Measurements from ENCODE around the gene MRFAP1.
"Not testable (repeated sequence)": the region's sequence is repeated elsewhere in the genome, so short reads cannot be mapped to it uniquely, and the experiment has no call there.

Gene MRFAP1

DNA sequence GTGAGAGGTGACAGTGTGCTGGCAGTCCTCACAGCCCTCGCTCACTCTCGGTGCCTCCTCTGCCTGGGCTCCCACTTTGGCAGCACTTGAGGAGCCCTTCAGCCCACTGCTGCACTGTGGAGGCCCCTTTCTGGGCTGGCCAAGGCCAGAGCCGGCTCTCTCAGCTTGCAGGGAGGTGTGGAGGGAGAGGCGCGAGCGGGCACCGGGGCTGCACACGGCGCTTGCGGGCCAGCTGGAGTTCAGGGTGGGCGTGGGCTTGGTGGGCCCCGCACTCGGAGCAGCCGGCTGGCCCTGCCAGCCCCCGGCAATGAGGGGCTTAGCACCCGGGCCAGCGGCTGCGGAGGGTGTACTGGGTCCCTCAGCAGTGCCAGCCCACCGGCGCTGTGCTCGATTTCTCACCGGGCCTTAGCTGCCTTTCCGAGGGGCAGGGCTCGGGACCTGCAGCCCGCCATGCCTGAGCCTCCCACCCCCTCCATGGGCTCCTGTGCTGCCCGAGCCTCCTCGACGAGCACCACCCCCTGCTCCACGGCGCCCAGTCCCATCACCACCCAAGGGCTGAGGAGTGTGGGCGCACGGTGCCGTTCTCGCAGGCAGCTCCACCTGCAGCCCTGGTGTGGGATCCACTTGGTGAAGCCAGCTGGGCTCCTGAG is 32.2 kb downstream of the MRFAP1 start:
- not testable (repeated sequence) for DNase-seq

GRCh38 chr4:6673191-6673659 is 32.7 kb downstream of the MRFAP1 start:
- not testable (repeated sequence) for DNase-seq

DNA sequence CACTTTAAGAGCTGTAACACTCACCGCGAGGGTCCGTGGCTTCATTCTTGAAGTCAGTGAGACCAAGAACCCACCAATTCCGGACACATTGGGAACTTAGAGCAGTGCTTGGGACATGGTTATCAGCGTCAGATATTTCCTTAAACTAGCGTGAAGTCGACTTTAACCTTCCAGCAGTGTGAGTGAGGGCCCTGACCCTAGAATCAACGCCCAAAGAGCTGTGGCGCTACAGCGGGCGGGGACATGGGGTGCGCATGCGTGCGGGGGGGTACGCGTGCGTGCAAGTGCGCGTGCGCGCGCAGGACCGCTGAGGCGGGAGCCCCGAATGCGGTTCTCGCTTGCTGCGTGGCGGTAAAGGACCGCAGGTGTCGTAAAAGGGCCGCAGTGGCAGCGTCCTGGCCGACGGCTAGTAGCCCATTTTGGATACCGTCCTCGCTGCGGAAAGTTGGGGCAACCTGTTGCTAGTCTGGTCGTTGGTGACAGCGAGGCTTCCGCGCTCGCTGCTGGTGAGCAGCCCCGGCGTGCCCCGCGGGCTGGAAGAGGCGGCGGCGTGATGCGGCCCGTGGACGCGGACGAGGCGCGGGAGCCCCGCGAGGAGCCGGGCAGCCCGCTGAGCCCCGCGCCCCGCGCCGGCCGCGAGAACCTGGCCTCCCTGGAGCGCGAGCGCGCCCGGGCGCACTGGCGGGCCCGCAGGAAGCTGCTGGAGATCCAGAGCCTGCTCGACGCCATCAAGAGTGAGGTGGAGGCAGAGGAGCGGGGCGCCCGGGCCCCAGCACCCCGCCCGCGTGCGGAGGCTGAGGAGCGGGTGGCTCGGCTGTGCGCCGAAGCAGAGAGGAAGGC is 33.4 kb downstream of the MRFAP1 start:
- DNase-seq, result peak; percentile 95

GRCh38 chr4:6674500-6675149 is 34.1 kb downstream of the MRFAP1 start:
- DNase-seq, result no peak

- no peak for DNase-seq
These were observed 36.5 kb downstream of the MRFAP1 start for GRCh38 chr4:6676722-6677558.

DNA sequence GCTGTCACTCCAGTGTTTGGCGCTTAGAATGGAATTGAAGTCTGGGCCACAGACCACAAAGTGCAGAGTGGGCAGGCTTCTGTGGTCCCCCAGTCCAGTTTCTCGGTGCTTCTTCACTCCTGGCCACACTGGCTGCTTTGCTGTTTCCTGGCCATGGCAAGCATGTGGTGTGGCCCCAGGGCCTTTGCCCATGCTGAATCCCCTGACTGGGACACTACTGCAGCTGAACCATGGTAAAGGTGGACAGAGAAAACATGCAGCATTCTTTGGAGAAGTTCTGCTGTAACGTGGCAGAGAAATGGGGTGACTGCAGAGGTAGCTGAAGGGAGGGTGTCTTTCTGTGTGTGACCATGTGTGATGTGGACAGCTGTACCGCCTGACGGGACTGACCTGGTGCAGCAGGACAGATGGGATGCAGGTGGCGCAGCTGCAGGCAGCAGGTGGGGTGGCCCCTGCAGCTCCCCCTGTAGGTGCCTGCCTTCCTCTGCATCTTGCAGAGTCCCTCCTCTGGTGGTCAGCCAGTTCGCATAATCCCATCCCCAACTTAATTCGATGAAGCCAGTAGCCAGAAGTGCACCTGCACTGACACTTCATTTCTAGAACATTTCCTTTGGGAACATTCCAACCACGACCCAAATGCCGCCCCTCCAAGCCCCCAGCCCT is 40.0 kb downstream of the MRFAP1 start:
- no peak for DNase-seq

- no peak for DNase-seq
These were observed 40.7 kb downstream of the MRFAP1 start for GRCh38 chr4:6681191-6681590.

DNA sequence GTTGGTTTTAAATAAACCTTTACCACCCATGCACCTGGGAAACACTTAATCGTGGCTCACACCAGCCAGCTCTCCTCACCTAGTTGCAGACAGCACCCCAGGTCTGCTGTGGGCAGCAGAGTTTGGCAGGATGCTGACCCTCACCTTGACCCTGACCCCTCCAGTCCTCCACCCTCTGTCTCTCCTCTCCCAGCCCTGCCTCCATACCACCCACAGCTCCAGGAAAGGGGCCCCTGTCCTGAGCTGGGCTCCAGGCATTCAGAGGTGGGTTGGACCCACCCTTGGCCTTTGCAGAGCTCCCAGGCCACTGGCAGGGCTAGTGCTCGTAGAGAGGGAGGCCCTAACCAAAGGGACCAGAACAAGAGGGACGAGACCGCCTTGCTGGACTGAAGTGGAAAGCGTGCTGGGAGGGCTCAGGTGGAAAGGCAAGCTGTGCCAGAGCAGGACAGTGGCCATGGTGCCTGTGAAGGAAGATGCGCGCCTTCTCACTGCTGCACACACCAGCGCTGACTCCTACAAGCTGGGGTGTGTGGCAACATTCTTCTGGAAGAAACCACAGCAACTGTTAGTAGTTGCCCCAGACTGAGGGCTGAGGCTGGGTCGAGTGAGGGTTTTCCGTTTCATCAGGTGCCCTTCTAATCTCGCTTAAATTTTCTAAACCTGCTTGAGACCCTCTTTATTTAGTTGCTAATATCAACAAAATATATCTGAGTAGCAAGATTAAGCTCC is 42.5 kb downstream of the MRFAP1 start:
- no peak for DNase-seq

GRCh38 chr4:6684656-6685055 is 44.2 kb downstream of the MRFAP1 start:
- DNase-seq, result no peak

- DNase-seq, result no peak
These were observed 45.8 kb downstream of the MRFAP1 start for GRCh38 chr4:6686104-6686787.

DNA sequence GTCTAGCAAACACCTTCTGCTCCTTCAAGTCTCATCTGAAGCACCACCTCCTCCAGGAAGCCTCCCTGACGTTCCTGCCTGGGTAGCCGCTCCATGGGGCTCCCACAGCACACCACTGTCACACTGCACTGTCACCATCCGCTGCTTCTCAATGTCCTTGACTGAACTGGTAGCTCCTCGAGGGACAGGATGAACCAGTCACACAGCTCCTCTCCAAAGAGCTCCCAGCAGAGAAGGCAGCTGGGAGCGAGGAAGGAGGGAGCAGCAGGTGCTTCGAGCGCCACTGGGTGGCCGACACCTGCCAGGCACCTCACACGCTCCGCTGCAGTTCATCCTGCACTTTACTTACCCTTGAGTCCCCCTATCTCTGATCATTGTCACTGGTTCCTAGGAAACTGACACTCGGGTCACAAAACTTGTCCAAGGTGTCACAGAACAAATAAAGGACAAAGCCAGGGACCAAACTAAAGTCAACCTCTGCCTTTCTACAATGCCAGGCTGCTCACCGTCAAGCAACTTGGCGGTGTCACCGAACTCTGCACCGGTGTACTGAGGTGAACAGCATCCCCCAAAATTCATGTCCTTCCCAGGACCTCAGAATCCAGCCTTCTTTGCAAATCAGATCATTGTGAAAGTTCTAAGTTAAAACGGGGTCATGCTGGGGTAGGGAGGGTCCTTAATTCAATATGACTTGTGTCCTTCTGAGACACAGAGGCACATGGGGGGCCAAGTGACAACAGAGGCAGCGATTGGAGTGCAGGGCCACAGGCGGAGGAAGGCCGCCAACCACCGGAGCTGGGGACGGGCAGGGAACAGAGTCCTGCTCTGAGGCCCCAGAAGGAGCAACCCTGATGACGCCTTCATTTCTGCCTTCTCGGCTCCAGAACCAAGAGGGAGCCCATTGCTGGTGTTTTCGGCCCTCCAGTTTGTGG is 47.7 kb downstream of the MRFAP1 start:
- no peak for DNase-seq

DNA sequence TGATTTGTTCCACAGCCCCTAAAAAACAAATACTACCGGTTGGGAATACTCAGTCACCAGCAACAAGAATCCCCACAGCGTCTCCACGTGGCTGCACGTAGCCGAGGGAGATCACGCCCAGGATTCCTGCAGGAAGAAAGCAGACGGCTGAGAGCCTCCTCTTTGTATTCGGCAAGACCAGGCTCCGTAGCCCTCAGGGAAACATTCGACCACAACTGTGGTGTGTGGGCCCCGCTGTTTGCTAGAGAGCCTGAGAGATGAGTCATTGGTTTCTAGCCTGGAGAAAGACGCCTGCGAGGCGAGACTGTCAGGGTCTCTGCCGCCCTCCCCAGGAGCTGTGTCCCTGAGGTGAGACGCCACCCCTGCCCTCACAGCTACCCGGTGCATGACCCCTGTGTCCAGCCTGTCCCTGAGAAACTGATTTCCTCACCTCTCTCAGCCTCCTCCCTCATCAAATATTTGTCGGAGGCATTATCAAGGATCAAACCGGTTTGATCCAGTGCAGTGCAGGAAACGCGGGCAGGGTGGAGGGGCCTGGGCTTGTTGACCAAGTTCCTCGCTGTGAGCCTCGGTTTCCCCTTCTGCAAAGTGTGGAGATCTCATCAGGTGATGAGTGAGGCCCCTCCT is 48.5 kb downstream of the MRFAP1 start:
- DNase-seq, result peak; percentile 84

DNA sequence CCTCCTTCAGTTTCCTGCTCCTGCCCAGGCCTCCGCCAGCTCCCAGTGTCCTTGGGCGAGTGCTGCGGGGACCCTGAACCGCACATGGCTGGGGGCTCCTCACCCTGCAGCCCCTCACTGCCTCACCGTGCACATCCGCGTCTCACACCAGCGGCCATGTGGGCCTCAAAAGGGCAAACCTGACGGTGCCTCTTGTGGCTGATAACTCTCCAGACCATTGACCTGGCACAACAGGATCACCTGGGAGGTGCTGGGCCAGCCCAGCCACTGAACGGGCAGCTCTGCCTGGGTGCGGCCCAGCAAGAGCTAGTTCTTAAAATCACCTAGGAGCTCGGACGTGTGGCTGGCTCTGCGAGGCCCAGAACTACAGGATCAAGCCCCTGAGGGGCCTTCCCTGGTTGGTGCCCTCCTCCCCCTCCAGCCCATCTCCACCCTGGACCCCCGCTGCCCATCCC is 49.0 kb downstream of the MRFAP1 start:
- DNase-seq, result no peak
